Right lobe of liver (tissue), 6 donors: Measurements from ENCODE around the gene DOCK10. TPM values are rescaled to one million over a fixed set of nuclear protein-coding genes. Genes with fewer than 3 reads are reported as not detected.

Experiments
- ATAC-seq, 4 donors: fragments of 200-7000 bp; cut with Tn5 transposase; one replicate each; pipeline ENCODE4 v1.9.1; 2020; ENCODE audit warnings: mild to moderate bottlenecking in 4 of 4, moderate library complexity in 4 of 4
- DNase-seq, 3 donors: peaks; one replicate each; pipeline ENCODE4 v3.0.0-alpha.2; 2020
- H3K27ac ChIP-seq, 3 donors: fragments of 200-600 bp; one replicate each; pipeline ENCODE4 v1.8.0; 2022
- H3K27me3 ChIP-seq, 2 donors: fragments of 200-600 bp; one replicate each; pipeline ENCODE4 v1.8.0; 2022
- H3K36me3 ChIP-seq, 4 donors: fragments of 200-600 bp; sonication (generic) in 1 of 4; one replicate each; pipeline versions ENCODE4 v1.5.1 to v1.8.0; 2017 to 2022; ENCODE audit warnings: control low read depth in 1 of 4
- H3K4me1 ChIP-seq, 4 donors: fragments of 200-600 bp; sonication (generic) in 1 of 4; one replicate each; pipeline versions ENCODE4 v1.5.1 to v1.8.0; 2017 to 2022; ENCODE audit warnings: control low read depth in 1 of 4
- H3K4me3 ChIP-seq, 3 donors: fragments of 200-600 bp; one replicate each; pipeline ENCODE4 v1.8.0; 2022
- H3K9me3 ChIP-seq, 4 donors: fragments of 200-600 bp; sonication (generic) in 1 of 4; one replicate each; pipeline versions ENCODE4 v1.5.1 to v1.8.0; 2017 to 2022; ENCODE audit warnings: control low read depth in 1 of 4
- POLR2A ChIP-seq: fragments of 450-650 bp; IDR thresholded peaks from one replicate; pipeline ENCODE4 v1.6.1; 2017; ENCODE audit warnings: antibody characterized with exemption, mild to moderate bottlenecking
- WGBS: methylation state at CpG from one replicate; pipeline ENCODE4 v1.1.6; 2018; ENCODE audit warnings: low coverage, low lambda C conversion rate; ENCODE audit not compliant: insufficient coverage; ENCODE audit errors: missing lambda C conversion rate; 5-methylcytosine and 5-hydroxymethylcytosine counted together
- intact Hi-C, 2 donors: fragments of 100-400 bp; cut with DNase I; formaldehyde crosslinking; loops; one replicate each; pipeline versions ENCODE4 v1.11.2 to v1.14.1; 2022
- total RNA-seq, 6 experiments: library from RNA; depleted of rRNA in 2 of 6; stranded (reverse); fragments of >200 nt in 2 of 6; fragmentation: NEBNext Ultra II Directional in 3 of 6; extraction: Animal tissue kit (Norgen Biotek cat#: 25700) in 3 of 6; gene quantifications; one replicate each; pipeline versions ENCODE4 v1.1.0 to v1.2.4, GENCODE V29; 2016 to 2023
- TF ChIP-seq, protein P1 (sequence below), 4 donors: fragments of 200-600 bp in 3 of 4; fragments of 450-650 bp in 1 of 4; IDR thresholded peaks; one replicate each; pipeline versions ENCODE4 v1.5.1 to v1.8.0; 2016 to 2022; ENCODE audit warnings: antibody characterized with exemption in 4 of 4, mild to moderate bottlenecking in 2 of 4
- donor health status: DM: no; HTN: yes; CAD: no.
- donor health status: DM: no; HTN: no; CAD: no.
- donor health status: DM: no; HTN: no; CAD: no.
- donor health status: DM: no; HTN: yes; CAD: no.
- donor health status: DM: no; HTN: yes; CAD: no.

Gene DOCK10
- total RNA-seq, 6 experiments from 2014 or later, result 5.1 to 10.2 (median 7.1) TPM

DNA sequence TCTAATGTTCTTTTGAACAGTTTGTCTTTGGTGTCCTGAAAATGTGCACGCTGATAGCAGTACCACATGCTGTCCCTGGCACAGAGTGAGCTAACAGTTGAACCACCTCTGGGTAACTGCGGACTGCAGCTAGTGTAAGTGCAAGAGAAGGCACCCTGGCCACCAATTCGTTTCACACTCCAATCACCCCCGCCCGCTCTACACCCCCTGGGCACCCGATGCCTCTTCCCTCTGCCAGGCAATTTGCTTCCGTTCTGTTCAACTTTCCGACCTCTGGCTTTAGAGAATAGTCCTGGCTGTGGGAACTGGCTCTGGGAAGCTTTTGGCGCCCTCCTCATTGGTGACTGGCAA lies 1.4 kb downstream of the DOCK10 start:
- TF ChIP-seq, protein P1, sequence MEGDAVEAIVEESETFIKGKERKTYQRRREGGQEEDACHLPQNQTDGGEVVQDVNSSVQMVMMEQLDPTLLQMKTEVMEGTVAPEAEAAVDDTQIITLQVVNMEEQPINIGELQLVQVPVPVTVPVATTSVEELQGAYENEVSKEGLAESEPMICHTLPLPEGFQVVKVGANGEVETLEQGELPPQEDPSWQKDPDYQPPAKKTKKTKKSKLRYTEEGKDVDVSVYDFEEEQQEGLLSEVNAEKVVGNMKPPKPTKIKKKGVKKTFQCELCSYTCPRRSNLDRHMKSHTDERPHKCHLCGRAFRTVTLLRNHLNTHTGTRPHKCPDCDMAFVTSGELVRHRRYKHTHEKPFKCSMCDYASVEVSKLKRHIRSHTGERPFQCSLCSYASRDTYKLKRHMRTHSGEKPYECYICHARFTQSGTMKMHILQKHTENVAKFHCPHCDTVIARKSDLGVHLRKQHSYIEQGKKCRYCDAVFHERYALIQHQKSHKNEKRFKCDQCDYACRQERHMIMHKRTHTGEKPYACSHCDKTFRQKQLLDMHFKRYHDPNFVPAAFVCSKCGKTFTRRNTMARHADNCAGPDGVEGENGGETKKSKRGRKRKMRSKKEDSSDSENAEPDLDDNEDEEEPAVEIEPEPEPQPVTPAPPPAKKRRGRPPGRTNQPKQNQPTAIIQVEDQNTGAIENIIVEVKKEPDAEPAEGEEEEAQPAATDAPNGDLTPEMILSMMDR (IDR thresholded peaks at IDR 0.05), result no peak
- no peak for TF ChIP-seq POLR2A
- intact Hi-C loops, result no loop called here
- peaks cover 0 to 2% (median 0%) of the 10 kb centered on the region in 4 donors for H3K4me1 ChIP-seq
- H3K27me3 ChIP-seq, result no peaks in the 10 kb centered on the region
- peak overlapping the region; percentile 47 to 72 (median 65) for H3K4me3 ChIP-seq
- ATAC-seq (peak; percentile 62 to 82 (median 70)), DNase-seq (peak; percentile 27 to 77 (median 58))
- peak overlapping the region; percentile 2 to 33 (median 29) for H3K27ac ChIP-seq
- no peaks in the 10 kb centered on the region for H3K9me3 ChIP-seq
- WGBS, result 8% methylated on average over 9 of the region's 9 CpGs
- H3K36me3 ChIP-seq, result no peaks in the 10 kb centered on the region

DNA sequence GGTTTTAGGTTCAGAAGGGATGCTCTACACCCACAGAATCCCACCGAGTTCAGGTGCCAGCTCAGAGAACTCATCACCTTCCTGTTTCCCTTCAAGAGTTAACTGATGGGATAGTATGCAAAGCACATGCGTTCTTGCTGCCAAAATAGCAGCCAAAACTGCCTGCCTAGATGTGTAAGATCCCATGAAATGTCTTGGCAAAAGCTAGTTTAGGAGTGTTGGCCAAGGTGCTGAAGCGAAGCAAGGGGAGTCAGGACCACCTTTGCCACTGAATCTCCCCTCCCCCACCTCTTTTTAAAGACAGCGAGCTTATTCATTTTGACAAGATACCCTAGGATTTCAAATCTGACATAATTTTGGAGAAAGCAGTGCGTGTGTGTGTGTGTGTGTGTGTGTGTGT lies 2.1 kb downstream of the DOCK10 start:
- DNase-seq (no peak), ATAC-seq (no peak)
- Histone ChIP-seq H3K36me3 (no peaks in the 10 kb centered on the region), H3K4me1 (peaks cover 0 to 2% (median 0%) of the 10 kb centered on the region in 4 donors), H3K27ac (no peak overlapping the region), H3K9me3 (no peaks in the 10 kb centered on the region), H3K27me3 (no peaks in the 10 kb centered on the region), H3K4me3 (no peak overlapping the region)
- TF ChIP-seq POLR2A, result no peak
- TF ChIP-seq, protein P1 (IDR thresholded peaks at IDR 0.05), result no peak
- WGBS, result 39% methylated on average over 4 of the region's 5 CpGs
- intact Hi-C loops, result no loop called here

DNA sequence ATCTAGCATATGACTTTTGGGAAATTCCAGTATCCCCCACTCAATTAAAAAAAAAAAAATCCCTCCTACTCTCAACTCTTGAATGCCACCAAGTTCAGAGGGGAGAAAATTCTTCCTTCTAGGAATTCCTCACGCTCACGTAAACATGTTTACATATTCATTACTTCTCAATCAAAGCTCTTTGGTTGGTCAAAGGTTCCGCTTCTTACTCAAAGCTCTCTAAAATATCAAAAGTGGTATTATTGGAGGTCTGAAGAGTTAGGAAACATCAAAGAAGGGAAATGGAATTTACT lies 4.1 kb downstream of the DOCK10 start:
- Histone ChIP-seq H3K4me3 (no peak overlapping the region), H3K27me3 (no peaks in the 10 kb centered on the region), H3K4me1 (peaks cover 0 to 2% (median 0%) of the 10 kb centered on the region in 4 donors), H3K9me3 (no peaks in the 10 kb centered on the region), H3K36me3 (no peaks in the 10 kb centered on the region), H3K27ac (no peak overlapping the region)
- intact Hi-C loops, result no loop called here
- TF ChIP-seq POLR2A, result no peak
- TF ChIP-seq, protein P1 (IDR thresholded peaks at IDR 0.05), result no peak
- DNase-seq (no peak), ATAC-seq (no peak)
- 82% methylated on average over 3 of the region's 3 CpGs for WGBS

DNA sequence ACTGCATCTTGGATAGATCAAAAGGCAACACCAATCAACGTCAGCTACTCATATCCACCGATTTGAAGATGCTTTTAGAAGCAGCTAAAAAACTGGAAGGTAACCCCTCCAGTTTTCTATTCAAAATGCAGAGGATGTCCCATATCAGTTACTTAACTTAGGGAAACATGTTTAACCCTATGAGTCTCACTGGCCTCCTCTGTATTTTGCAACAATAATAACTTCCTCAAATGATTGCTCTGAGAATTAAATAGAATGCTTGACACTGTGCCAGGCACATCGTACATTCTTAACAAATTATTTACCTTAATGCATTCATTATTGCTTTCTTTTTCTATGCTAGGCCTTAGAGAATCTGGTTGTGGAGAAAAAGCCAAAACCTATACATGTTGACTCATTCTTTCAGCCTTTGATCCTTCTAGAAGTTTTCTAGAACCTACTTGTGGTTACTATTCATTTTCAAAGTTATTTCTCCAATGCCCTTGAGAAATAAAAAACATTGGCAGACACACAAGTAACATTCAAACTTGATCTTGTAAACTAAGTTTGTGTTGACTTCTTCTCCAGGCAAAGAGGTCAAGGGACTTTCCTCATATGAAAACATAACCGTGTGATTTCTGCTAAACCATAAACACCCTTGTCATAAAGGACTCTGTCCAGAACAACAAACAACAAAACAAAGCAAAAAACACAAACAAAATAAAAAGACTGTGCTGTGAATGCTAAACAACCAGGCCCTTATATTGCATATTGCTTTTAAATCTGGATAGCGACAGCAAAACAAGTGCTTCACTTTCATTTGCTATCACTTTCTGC lies 4.6 kb downstream of the DOCK10 start:
- Histone ChIP-seq H3K27me3 (no peaks in the 10 kb centered on the region), H3K4me1 (peaks cover 0 to under 1% (median 0%) of the 10 kb centered on the region in 4 donors), H3K36me3 (no peaks in the 10 kb centered on the region), H3K9me3 (no peaks in the 10 kb centered on the region), H3K4me3 (no peak overlapping the region), H3K27ac (no peak overlapping the region)
- ATAC-seq, result no peak
- DNase-seq, result no peak
- intact Hi-C loops, result no loop called here
- WGBS, result 42% methylated on average over 5 of the region's 5 CpGs
- TF ChIP-seq, protein P1 (IDR thresholded peaks at IDR 0.05), result no peak
- TF ChIP-seq POLR2A, result no peak
